ENCODE data around the gene KIDINS220.

The KIDINS220 gene

DNA sequence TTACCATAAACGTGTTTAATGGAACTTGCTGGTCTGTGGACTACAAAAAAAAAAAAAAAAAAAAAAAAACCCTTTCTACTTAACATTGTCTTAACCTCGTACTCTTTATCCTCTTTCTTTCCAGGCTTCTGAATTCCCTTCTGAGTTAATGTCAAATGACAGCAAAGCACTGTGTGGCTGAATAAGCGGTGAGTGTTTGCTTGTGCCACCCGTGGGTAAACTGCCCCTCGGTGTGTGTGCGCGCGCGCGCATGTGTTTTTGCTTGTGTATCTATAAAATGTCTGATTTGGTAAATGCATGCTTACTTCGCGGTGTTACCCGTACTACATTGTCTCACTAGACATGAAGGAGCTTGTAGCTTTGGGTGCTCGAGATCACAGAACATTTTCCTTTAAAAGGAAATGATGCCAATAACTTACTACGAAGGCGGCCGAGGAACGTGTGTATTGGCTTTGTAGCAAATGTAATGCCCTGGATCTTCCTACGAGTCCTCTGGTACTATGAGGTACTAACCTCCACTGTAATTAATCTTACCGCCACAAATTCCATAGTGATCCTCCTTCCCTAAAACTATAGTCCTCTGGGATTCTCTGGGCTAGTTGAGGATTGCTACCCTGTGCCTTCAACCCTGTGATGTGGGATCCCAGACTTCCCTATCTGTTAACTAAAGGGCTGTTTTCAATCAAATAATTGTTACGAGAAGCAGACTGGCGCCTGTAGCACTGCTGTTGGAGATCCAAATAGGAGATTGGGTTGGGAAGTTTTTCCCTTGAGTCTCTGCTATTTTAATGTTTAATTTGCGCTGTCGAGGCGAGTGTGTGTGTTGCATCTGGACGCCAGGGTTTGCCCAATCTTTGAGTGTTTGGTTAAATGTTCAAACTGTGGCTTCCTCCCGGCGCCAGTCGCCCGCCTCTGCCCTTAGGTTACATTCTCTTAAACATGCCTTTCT lies 154.4 kb downstream of the KIDINS220 start:
- Mint-ChIP-seq H3K4me3 (peak overlapping the region; percentile 95 to 100), H3K4me1 (ENCODE audit: low read depth in 2 of 2) (peaks cover 25 to 35% of the 10 kb centered on the region in 2 donors), H3K27me3 (peaks cover 0 to 2% of the 10 kb centered on the region in 2 donors), H3K27ac (peak overlapping the region; percentile 86 to 99), H3K36me3 (ENCODE audit: insufficient read depth) (peaks cover 66% of the 10 kb centered on the region), H3K9me3 (no peaks in the 10 kb centered on the region)
- no peak for ATAC-seq (replicated peaks)
- peak; percentile 45 to 50 (median 49) for DNase-seq

DNA sequence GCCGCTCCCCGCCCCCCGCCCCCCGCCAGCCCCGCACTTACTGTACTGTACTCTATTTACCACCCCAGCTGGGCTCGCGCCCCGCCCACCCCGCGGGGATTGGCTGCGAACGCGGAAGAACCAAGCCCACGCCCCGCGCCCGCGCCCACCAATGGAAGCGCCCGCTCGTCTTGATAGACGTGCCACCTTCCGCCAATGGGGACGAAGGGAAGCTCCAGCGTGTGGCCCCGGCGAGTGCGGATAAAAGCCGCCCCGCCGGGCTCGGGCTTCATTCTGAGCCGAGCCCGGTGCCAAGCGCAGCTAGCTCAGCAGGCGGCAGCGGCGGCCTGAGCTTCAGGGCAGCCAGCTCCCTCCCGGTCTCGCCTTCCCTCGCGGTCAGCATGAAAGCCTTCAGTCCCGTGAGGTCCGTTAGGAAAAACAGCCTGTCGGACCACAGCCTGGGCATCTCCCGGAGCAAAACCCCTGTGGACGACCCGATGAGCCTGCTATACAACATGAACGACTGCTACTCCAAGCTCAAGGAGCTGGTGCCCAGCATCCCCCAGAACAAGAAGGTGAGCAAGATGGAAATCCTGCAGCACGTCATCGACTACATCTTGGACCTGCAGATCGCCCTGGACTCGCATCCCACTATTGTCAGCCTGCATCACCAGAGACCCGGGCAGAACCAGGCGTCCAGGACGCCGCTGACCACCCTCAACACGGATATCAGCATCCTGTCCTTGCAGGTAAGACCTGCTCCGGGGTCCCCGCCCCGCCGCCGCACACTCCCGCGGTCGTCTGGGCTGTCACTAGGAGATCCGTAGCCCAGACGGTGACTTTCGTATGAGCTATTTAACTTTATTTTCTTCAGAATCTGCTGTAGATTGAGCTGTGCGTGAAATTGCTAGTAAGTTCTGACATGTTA lies 155.4 kb downstream of the KIDINS220 start, which contains the start of gene ID2:
TSS of gene ID2 (plus strand) at position 271 of the 907 bp plus-strand sequence. CDS start at position 381, 110 bp downstream.
- H3K27ac Mint-ChIP-seq: peak within 1 kb of the TSS; percentile 86 to 99
- H3K27me3 Mint-ChIP-seq: peaks cover 0 to 12% of the 10 kb centered on the region in 2 donors
- H3K4me1 Mint-ChIP-seq (ENCODE audit: low read depth in 2 of 2): peaks cover 32 to 40% of the 10 kb centered on the region in 2 donors
- peak within 1 kb of the TSS; percentile 95 to 100 for H3K4me3 Mint-ChIP-seq
- DNase-seq (peak; percentile 99), ATAC-seq (replicated peaks) (peak; percentile 62)
- peaks cover 71% of the 10 kb centered on the region for H3K36me3 Mint-ChIP-seq (ENCODE audit: insufficient read depth)
- H3K9me3 Mint-ChIP-seq: no peaks in the 10 kb centered on the region

DNA sequence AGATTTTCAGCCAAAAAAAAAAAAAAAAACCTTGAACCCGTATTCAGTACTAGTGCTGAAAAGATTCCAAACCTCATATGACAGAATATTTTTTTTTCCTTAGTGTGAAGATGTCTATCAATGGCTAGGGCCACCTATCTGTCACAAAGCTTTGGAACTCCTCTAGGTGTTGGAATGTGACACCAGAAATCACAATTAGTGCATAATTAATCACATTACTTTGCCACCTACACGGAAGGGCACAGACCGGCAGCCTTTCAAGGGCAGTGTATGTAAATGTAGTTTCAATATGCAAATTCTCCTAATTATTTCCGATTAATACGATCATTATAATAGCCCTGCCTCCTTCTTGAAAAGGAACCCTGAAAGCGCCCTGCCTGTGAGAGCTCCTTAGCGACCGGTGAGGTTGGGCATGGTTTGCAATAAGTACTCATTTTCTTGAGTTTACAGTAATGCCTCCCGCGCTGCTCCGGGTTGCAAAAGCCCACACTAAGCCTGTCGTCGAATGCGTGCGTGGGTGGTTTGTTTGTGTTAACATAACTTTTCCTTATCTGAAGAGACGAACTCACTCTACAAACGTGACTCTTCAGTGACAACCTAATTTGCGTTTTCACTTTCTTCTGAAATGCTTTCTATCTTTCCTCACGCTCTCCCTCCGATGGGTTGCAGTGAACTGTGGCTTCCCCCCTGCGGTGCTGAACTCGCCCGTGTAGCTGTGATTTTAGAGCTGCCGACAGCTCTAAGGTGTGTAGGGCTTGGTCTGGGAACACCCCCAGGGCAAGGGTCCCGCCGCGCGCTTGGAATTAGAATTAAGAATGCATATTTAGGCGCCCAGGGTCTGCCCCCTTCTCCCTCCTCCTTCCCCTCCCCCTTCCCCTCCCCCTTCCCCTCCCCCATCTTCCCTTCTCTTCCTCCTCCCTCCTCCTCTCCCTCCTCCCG lies 156.3 kb downstream of the KIDINS220 start:
- Mint-ChIP-seq H3K9me3 (no peaks in the 10 kb centered on the region), H3K36me3 (ENCODE audit: insufficient read depth) (peaks cover 73% of the 10 kb centered on the region), H3K4me3 (peak overlapping the region; percentile 95 to 100), H3K4me1 (ENCODE audit: low read depth in 2 of 2) (peaks cover 34 to 40% of the 10 kb centered on the region in 2 donors), H3K27me3 (peaks cover 0 to 17% of the 10 kb centered on the region in 2 donors), H3K27ac (peak overlapping the region; percentile 86 to 99)
- peak; percentile 56 to 70 (median 63) for DNase-seq
- ATAC-seq (replicated peaks): peak; percentile 9

DNA sequence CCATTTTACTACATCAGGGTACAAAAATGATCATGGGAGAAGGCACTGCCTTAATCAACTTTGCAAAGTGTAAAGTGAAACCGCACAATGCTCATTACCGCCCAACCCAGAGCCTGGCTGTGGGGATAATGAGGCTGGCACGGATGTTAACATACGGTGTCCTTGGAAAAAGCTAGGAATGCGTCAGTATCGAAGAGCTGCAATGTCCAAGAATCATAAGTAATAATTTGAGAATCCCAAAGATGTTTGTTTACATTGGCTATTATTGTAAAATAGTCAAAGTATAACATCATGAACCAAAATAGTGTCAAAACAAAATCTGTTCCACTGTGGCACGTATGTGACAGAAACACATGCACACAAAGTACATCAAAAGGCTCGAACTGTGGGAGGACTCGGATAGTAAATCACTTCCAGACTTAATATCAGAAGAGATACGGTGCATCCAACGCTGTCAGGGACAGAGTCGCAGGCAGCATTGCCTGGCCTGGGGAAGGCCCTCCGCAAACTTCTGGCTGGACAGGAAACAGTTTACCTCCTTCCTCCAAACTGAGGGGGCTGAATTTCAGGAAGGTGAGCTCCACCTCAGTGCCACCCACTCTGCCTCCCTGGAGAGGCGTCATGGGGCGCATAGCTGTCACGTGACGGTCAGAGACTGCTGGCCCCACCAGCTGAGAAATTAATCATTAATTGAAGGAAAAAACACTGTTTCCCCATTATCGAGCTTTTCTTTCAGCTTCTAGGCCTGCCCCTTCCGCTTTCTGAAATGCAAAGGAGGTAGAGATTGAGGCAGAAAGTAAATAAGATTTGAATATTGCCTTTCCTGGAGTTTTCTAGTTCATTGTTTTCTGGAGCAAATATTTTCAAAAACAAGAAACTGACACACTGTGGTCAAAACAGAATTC lies 157.3 kb downstream of the KIDINS220 start:
- peaks cover 0 to 21% of the 10 kb centered on the region in 2 donors for H3K27me3 Mint-ChIP-seq
- H3K9me3 Mint-ChIP-seq: no peaks in the 10 kb centered on the region
- H3K4me3 Mint-ChIP-seq: peak overlapping the region; percentile 95 to 100
- peak overlapping the region; percentile 98 to 99 for H3K27ac Mint-ChIP-seq
- no peak for ATAC-seq (replicated peaks)
- peaks cover 34 to 40% of the 10 kb centered on the region in 2 donors for H3K4me1 Mint-ChIP-seq (ENCODE audit: low read depth in 2 of 2)
- DNase-seq: peak in 1 of 3 experiments; percentile 17
- H3K36me3 Mint-ChIP-seq (ENCODE audit: insufficient read depth): peaks cover 73% of the 10 kb centered on the region

DNA sequence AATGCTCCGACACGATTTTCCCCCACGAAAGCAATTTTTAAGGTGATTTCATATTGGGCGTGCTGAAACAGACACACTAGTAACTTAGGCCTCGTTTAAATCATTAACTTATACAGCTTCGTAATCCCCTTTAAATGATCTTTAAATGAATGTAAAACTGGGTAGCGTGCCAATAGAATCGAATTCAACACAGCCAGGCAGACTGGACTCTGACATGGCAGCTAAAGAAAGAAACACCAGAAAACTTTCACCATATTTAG lies 157.9 kb downstream of the KIDINS220 start:
- H3K27me3 Mint-ChIP-seq: peaks cover 0 to 21% of the 10 kb centered on the region in 2 donors
- no peaks in the 10 kb centered on the region for H3K9me3 Mint-ChIP-seq
- peak overlapping the region; percentile 95 to 100 for H3K4me3 Mint-ChIP-seq
- no peak for DNase-seq
- H3K4me1 Mint-ChIP-seq (ENCODE audit: low read depth in 2 of 2): peaks cover 32 to 38% of the 10 kb centered on the region in 2 donors
- H3K36me3 Mint-ChIP-seq (ENCODE audit: insufficient read depth): peaks cover 67% of the 10 kb centered on the region
- H3K27ac Mint-ChIP-seq: peak overlapping the region; percentile 98 to 99
- no peak for ATAC-seq (replicated peaks)
